Heart left ventricle (tissue), 16 donors: Measurements from ENCODE around the gene KCNE1. TPM values are rescaled to one million over a fixed set of nuclear protein-coding genes. Genes with fewer than 3 reads are reported as not detected.

ENCODE experiments used
- ATAC-seq, 4 donors: fragments of 200-7000 bp; cut with Tn5 transposase; one replicate each; pipeline ENCODE4 v1.9.1; 2020 to 2022; ENCODE audit warnings: moderate library complexity in 4 of 4, mild to moderate bottlenecking in 3 of 4, moderate number of reproducible peaks in 1 of 4
- DNase-seq, 5 donors: peaks; one replicate each; pipeline ENCODE4 v3.0.0-alpha.2; 2020
- H3K27ac ChIP-seq, 12 donors: fragments of 200-600 bp; sonication (generic) in 4 of 12; one replicate each; pipeline versions ENCODE4 v1.5.0 to v1.8.0; 2016 to 2022; ENCODE audit warnings: mild to moderate bottlenecking in 2 of 12
- H3K27me3 ChIP-seq, 9 donors: fragments of 200-600 bp; sonication (generic) in 2 of 9; one replicate each; pipeline versions ENCODE4 v1.5.1 to v1.8.0; 2016 to 2022; ENCODE audit warnings: mild to moderate bottlenecking in 3 of 9
- H3K36me3 ChIP-seq, 9 donors: fragments of 200-600 bp; sonication (generic) in 2 of 9; one replicate each; pipeline versions ENCODE4 v1.5.0 to v1.8.0; 2018 to 2022; ENCODE audit warnings: mild to moderate bottlenecking in 2 of 9
- H3K4me1 ChIP-seq, 12 donors: fragments of 200-600 bp; sonication (generic) in 4 of 12; one replicate each; pipeline versions ENCODE4 v1.5.0 to v1.8.0; 2016 to 2022; ENCODE audit warnings: mild to moderate bottlenecking in 3 of 12
- H3K4me3 ChIP-seq, 12 donors: fragments of 200-600 bp; sonication (generic) in 4 of 12; one replicate each; pipeline versions ENCODE4 v1.5.0 to v1.8.0; 2017 to 2022; ENCODE audit warnings: mild to moderate bottlenecking in 9 of 12, moderate library complexity in 4 of 12
- H3K9me3 ChIP-seq, 12 donors: fragments of 200-600 bp; sonication (generic) in 4 of 12; one replicate each; pipeline versions ENCODE4 v1.5.0 to v1.8.0; 2016 to 2022; ENCODE audit warnings: mild to moderate bottlenecking in 1 of 12
- CTCF ChIP-seq, 12 donors: fragments of 200-600 bp; sonication (generic) in 4 of 12; IDR thresholded peaks; one replicate each; pipeline versions ENCODE4 v1.5.0 to v1.8.0; 2018 to 2022; ENCODE audit warnings: antibody characterized with exemption in 12 of 12, mild to moderate bottlenecking in 5 of 12
- POLR2A ChIP-seq, 2 donors: fragments of 450-650 bp; IDR thresholded peaks; one replicate each; pipeline ENCODE4 v1.6.1; 2017; ENCODE audit warnings: antibody characterized with exemption in 2 of 2, mild to moderate bottlenecking in 2 of 2, moderate library complexity in 2 of 2
- WGBS, 4 donors: extraction: QIAGEN DNeasy Blood & Tissue Kit in 2 of 4; methylation state at CpG; one replicate each; pipeline versions ENCODE4 v1.1.5 to v1.1.7; 2013 to 2018; 5-methylcytosine and 5-hydroxymethylcytosine counted together
- intact Hi-C, 10 donors: fragments of 100-400 bp; cut with DNase I; formaldehyde crosslinking; loops; one replicate each; pipeline versions ENCODE4 v1.11.1 to v1.14.2; 2022
- polyA plus RNA-seq, 2 donors: library from polyadenylated mRNA; stranded (reverse); fragments of 200-250 nt; gene quantifications; one replicate each; pipeline ENCODE4 v1.2.3, GENCODE V29; 2013
- total RNA-seq, 9 donors: library from RNA; depleted of rRNA in 2 of 9; stranded (reverse); fragments of >200 nt in 2 of 9; fragmentation: NEBNext Ultra II Directional in 3 of 9; extraction: Animal tissue kit (Norgen Biotek cat#: 25700) in 3 of 9; gene quantifications; one replicate each; pipeline versions ENCODE4 v1.1.0 to v1.2.4, GENCODE V29; 2016 to 2023
- donor health status: ischemic (EF 13 %, LVEDD 7.1; RV severe dilation, severe dysfunction).
- donor health status: healthy with polysubstance abuse.
- donor health status: DM: no; HTN: yes; CAD: no.
- donor health status: DM: no; HTN: no; CAD: no.
- donor health status: ischemic (EF 25% LVEDD 6.9; RV normal size, moderate dysfunction).
- donor health status: ischemic (EF 25% LVEDD 5.7; RV mildly dilated, moderate dysfunction).
- donor health status: healthy.
- donor health status: DM: yes; HTN: yes; CAD: no.
- donor health status: ischemic (EF 35%, LVEDD 5.7; RV mildly dilated, moderate dysfunction).
- donor health status: nonischemic (EF 11% LVEDD 7.7; RV severe dilation, severe dysfunction).
- donor health status: DM: yes; HTN: yes; CAD: no.
- donor health status: PGD.
- donor health status: ischemic (EF 29% LVEDD 5.4; RV normal size, mild dysfunction).
- donor health status: nonischemic (EF 23%, LVEDD 6.1; RV moderate dilation, normal function).

KCNE1 gene
- total and polyA plus RNA-seq, 11 donors = 0.71 to 11.1 (median 5.0) TPM

GRCh38 chr21:34531399-34531798 lies 19.4 kb upstream of the KCNE1 start:
- Histone ChIP-seq H3K27ac (peak overlapping the region in 11 of 12 donors; percentile 18 to 81 (median 63)), H3K4me3 (no peak overlapping the region), H3K9me3 (peaks cover 0 to 11% (median 0%) of the 10 kb centered on the region in 12 donors), H3K4me1 (peaks cover 0 to 44% (median 27%) of the 10 kb centered on the region in 12 donors), H3K36me3 (no peaks in the 10 kb centered on the region), H3K27me3 (no peaks in the 10 kb centered on the region)
- peak in 3 of 4 donors; percentile 43 to 63 (median 50) for ATAC-seq
- intact Hi-C loops = loop anchor here in 1 of 10 donors (5.0 kb wide), 1 partner anchor 51 kb away; no protein-coding TSS in a partner anchor
- 51 to 75% (median 62%) methylated on average over 5 to 6 of the region's 6 CpGs for WGBS, 4 donors
- peak in 2 of 5 donors; percentile 48 to 69 for DNase-seq
- TF ChIP-seq CTCF (IDR thresholded peaks at IDR 0.05) = no peak
- no peak for TF ChIP-seq POLR2A (IDR thresholded peaks at IDR 0.05)

- no peak for DNase-seq
- TF ChIP-seq POLR2A (IDR thresholded peaks at IDR 0.05) (no peak), CTCF (IDR thresholded peaks at IDR 0.05) (no peak)
- Histone ChIP-seq H3K4me3 (no peak overlapping the region), H3K36me3 (no peaks in the 10 kb centered on the region), H3K27ac (peak overlapping the region in 4 of 12 donors; percentile 7 to 71 (median 38)), H3K4me1 (peaks cover 0 to 46% (median 21%) of the 10 kb centered on the region in 12 donors), H3K27me3 (no peaks in the 10 kb centered on the region), H3K9me3 (peaks cover 0 to 11% (median 0%) of the 10 kb centered on the region in 12 donors)
- no peak for ATAC-seq
- intact Hi-C loops = loop anchor here in 1 of 10 donors (5.0 kb wide), 1 partner anchor 52 kb away; no protein-coding TSS in a partner anchor
These were observed 18.3 kb upstream of the KCNE1 start for GRCh38 chr21:34530261-34530660.

GRCh38 chr21:34528131-34528561 lies 16.1 kb upstream of the KCNE1 start:
- 75 to 87% (median 78%) methylated on average over 3 of the region's 3 CpGs for WGBS, 4 donors

More at GRCh38 chr21:34528131-34528561, 16.1 kb upstream of the KCNE1 start:
- peak overlapping the region in 9 of 12 donors; percentile 81 to 97 (median 91) for H3K27ac ChIP-seq
- peaks cover 0 to 11% (median 0%) of the 10 kb centered on the region in 12 donors for H3K9me3 ChIP-seq
- no peak for TF ChIP-seq POLR2A (IDR thresholded peaks at IDR 0.05)
- no peak for TF ChIP-seq CTCF (IDR thresholded peaks at IDR 0.05)
- peaks cover 0 to 56% (median 31%) of the 10 kb centered on the region in 12 donors for H3K4me1 ChIP-seq
- intact Hi-C loops = loop anchor here in 6 of 10 donors (5.0 kb wide), 1 partner anchor 54 kb away; no protein-coding TSS in a partner anchor
- DNase-seq (no peak), ATAC-seq (no peak)
- H3K36me3 ChIP-seq = peaks cover 0 to 6% (median 3%) of the 10 kb centered on the region in 9 donors
- no peaks in the 10 kb centered on the region for H3K27me3 ChIP-seq
- H3K4me3 ChIP-seq = no peak overlapping the region
